GM23338 (cell line): ENCODE measurements around the gene SLC5A5. TPM values are rescaled to one million over a fixed set of nuclear protein-coding genes. Genes with fewer than 3 reads are reported as not detected.

Experiments used
- ATAC-seq: fragments of 200-7000 bp; cut with Tn5 transposase; 3 replicates; pipeline ENCODE4 v1.9.1; 2020
- DNase-seq: peaks from one replicate; pipeline ENCODE4 v3.0.0-alpha.2; 2015; ENCODE audit warnings: low spot score
- H2AFZ ChIP-seq: fragments of 200-600 bp; sonication (generic); 2 replicates; pipeline ENCODE4 v1.8.0; 2016; ENCODE audit warnings: antibody characterized with exemption, mild to moderate bottlenecking, moderate library complexity
- H3F3A ChIP-seq: fragments of 200-600 bp; sonication (generic); replicated peaks from 2 replicates; pipeline ENCODE4 v1.8.0; 2017; ENCODE audit warnings: antibody characterized with exemption, mixed run types, low read depth
- H3K27ac ChIP-seq: fragments of 200-600 bp; sonication (generic); 2 replicates; pipeline ENCODE4 v1.6.1; 2016; ENCODE audit warnings: low read depth
- H3K27me3 ChIP-seq: fragments of 200-600 bp; sonication (generic); 2 replicates; pipeline ENCODE4 v1.8.0; 2016; ENCODE audit warnings: mild to moderate bottlenecking, mixed run types, moderate library complexity; ENCODE audit not compliant: insufficient read depth
- H3K36me3 ChIP-seq: fragments of 200-600 bp; sonication (generic); 2 replicates; pipeline ENCODE4 v1.8.0; 2016; ENCODE audit warnings: mild to moderate bottlenecking; ENCODE audit not compliant: insufficient read depth
- H3K4me1 ChIP-seq: fragments of 200-600 bp; sonication (generic); 2 replicates; pipeline ENCODE4 v1.8.0; 2016; ENCODE audit warnings: mild to moderate bottlenecking, moderate library complexity; ENCODE audit not compliant: insufficient read depth
- H3K4me2 ChIP-seq: fragments of 200-600 bp; sonication (generic); 2 replicates; pipeline ENCODE4 v1.7.1; 2017; ENCODE audit warnings: mixed run types
- H3K4me3 ChIP-seq: fragments of 200-600 bp; sonication (generic); 2 replicates; pipeline ENCODE4 v1.6.1; 2016; ENCODE audit warnings: mixed run types
- H3K79me2 ChIP-seq: fragments of 200-600 bp; sonication (generic); replicated peaks from 2 replicates; pipeline ENCODE4 v1.8.0; 2017; ENCODE audit warnings: mild to moderate bottlenecking; ENCODE audit not compliant: insufficient read depth
- H3K9me2 ChIP-seq: fragments of 200-600 bp; sonication (generic); 2 replicates; pipeline ENCODE4 v1.8.0; 2017; ENCODE audit not compliant: insufficient read depth
- H4K20me1 ChIP-seq: fragments of 200-600 bp; sonication (generic); replicated peaks from 2 replicates; pipeline ENCODE4 v1.8.0; 2017; ENCODE audit warnings: mild to moderate bottlenecking; ENCODE audit not compliant: insufficient read depth
- H3K27ac Mint-ChIP-seq: 2 replicates; pipeline ENCODE4 v1.8.0; 2020; ENCODE audit warnings: inconsistent platforms, mild to moderate bottlenecking, moderate library complexity, mixed read lengths
- H3K27me3 Mint-ChIP-seq: 3 replicates; pipeline ENCODE4 v1.8.0; 2022; ENCODE audit warnings: low read depth, mild to moderate bottlenecking, moderate library complexity, mixed read lengths, inconsistent platforms; ENCODE audit not compliant: insufficient read depth, poor library complexity
- H3K36me3 Mint-ChIP-seq: 3 replicates; pipeline ENCODE4 v1.8.0; 2021; ENCODE audit warnings: low read depth, mild to moderate bottlenecking, inconsistent platforms, moderate library complexity, mixed read lengths
- H3K4me1 Mint-ChIP-seq: 3 replicates; pipeline ENCODE4 v1.8.0; 2020; ENCODE audit warnings: mild to moderate bottlenecking, inconsistent platforms, mixed read lengths
- H3K4me3 Mint-ChIP-seq: 3 replicates; pipeline ENCODE4 v1.8.0; 2021; ENCODE audit warnings: moderate library complexity, mild to moderate bottlenecking, inconsistent platforms, mixed read lengths
- H3K9me3 Mint-ChIP-seq: 3 replicates; pipeline ENCODE4 v1.8.0; 2020; ENCODE audit warnings: moderate library complexity, mild to moderate bottlenecking, inconsistent platforms, mixed read lengths
- CREB1 ChIP-seq: fragments of 250-450 bp; sonication (Bioruptor Pico); IDR thresholded peaks from 2 replicates; pipeline ENCODE4 v1.5.0; 2020; ENCODE audit warnings: low read depth, mild to moderate bottlenecking, moderate library complexity
- CTCF ChIP-seq, 2 experiments: fragments of 200-600 bp in 1 of 2; sonication (generic) in 1 of 2; conservative IDR thresholded peaks; 2 replicates each; pipeline versions ENCODE4 v1.5.1 to v1.6.1; 2016 to 2017; ENCODE audit warnings: antibody characterized with exemption in 2 of 2, low read depth in 2 of 2, mild to moderate bottlenecking in 2 of 2, moderate library complexity in 1 of 2
- EZH2 ChIP-seq: fragments of 200-600 bp; sonication (generic); IDR thresholded peaks from one replicate; pipeline ENCODE4 v1.8.0; 2017; ENCODE audit warnings: antibody characterized with exemption, mild to moderate bottlenecking, low read depth; ENCODE audit not compliant: unreplicated experiment
- EZH2phosphoT487 ChIP-seq: fragments of 200-600 bp; sonication (generic); IDR thresholded peaks from one replicate; pipeline ENCODE4 v1.8.1; 2018; ENCODE audit warnings: antibody characterized with exemption; ENCODE audit not compliant: unreplicated experiment
- JUNB ChIP-seq: IDR thresholded peaks from one replicate; pipeline ENCODE4 v1.6.1; 2016; ENCODE audit warnings: antibody characterized with exemption; ENCODE audit not compliant: unreplicated experiment
- NANOG ChIP-seq: IDR thresholded peaks from 2 replicates; pipeline ENCODE4 v1.6.1; 2016; ENCODE audit warnings: antibody characterized with exemption, borderline replicate concordance
- POLR2AphosphoS5 ChIP-seq: IDR thresholded peaks from 2 replicates; pipeline ENCODE4 v1.6.1; 2016; ENCODE audit warnings: antibody characterized with exemption, low read depth
- REST ChIP-seq: IDR thresholded peaks from one replicate; pipeline ENCODE4 v1.6.1; 2018; ENCODE audit warnings: antibody characterized with exemption; ENCODE audit not compliant: unreplicated experiment
- STAT1 ChIP-seq: IDR thresholded peaks from one replicate; pipeline ENCODE4 v1.6.1; 2016; ENCODE audit warnings: antibody characterized with exemption; ENCODE audit not compliant: unreplicated experiment
- ZNF114 ChIP-seq: fragments of 250-450 bp; sonication (Bioruptor Pico); IDR thresholded peaks from 2 replicates; pipeline ENCODE4 v1.5.0; 2020; ENCODE audit warnings: mild to moderate bottlenecking, moderate library complexity
- ZNF331 ChIP-seq: fragments of 250-450 bp; sonication (Bioruptor Pico); IDR thresholded peaks from 2 replicates; pipeline ENCODE4 v1.5.0; 2020; ENCODE audit warnings: low read depth, mild to moderate bottlenecking, moderate library complexity
- polyA plus RNA-seq: library from polyadenylated mRNA; unstranded; fragments of >200 nt; fragmentation: Nextera tagmentation; extraction: Ambion mirVana; gene quantifications from 2 replicates; pipeline ENCODE4 v1.2.1, GENCODE V29; 2016
- total RNA-seq: library from RNA; depleted of rRNA; stranded (reverse); fragments of >200 nt; shearing (Covaris generic); gene quantifications from 2 replicates; pipeline ENCODE4 v1.2.3, GENCODE V29; 2014
- TF ChIP-seq, protein P1 (sequence below): IDR thresholded peaks from 2 replicates; pipeline ENCODE4 v1.6.1; 2016; ENCODE audit warnings: antibody characterized with exemption
- TF ChIP-seq, protein P2 (sequence below): fragments of 250-450 bp; sonication (Bioruptor Pico); IDR thresholded peaks from 2 replicates; pipeline ENCODE4 v1.5.0; 2020; ENCODE audit warnings: mild to moderate bottlenecking, moderate library complexity

The SLC5A5 gene
- total and polyA plus RNA-seq, 2 experiments from 2014 or later = 1.0 to 2.1 TPM

DNA sequence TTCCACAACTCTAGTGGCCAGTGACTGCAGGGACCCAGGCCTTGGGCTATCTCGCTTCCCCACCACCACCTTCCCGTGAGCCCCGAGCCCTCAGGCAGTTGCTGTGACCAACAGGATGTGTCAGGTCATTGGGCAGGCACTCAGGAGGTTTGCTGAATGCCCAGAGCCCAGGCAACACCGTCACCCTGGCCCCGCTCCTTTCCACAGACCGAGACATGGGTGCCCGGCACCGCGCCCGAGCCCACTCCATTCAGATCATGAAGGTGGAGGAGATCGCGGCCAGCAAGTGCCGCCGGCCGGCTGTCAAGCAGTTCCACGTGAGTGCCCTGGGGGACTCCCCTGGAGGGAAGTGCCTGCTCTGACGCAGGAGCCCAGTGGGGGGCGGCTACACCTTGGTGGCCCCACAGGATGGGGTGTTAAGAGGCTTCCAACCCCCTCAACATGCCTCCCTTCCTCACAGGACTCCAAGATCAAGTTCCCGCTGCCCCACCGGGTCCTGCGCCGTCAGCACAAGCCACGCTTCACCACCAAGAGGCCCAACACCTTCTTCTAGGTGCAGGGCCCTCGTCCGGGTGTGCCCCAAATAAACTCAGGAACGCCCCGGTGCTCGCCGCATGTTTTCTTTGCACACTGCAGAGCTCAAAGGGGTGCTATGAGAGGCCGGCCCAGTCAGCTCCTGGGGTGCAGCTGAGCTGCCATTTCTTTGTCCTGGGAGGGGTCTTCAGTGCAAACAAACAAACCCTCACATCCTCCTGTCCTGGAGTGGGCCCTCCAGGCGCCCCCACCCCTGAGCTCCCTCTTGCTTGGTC lies 8.8 kb upstream of the SLC5A5 start:
- H4K20me1 ChIP-seq = peaks cover 45% of the 10 kb centered on the region
- peaks cover 37% of the 10 kb centered on the region for H3K36me3 ChIP-seq
- no peaks in the 10 kb centered on the region for H3K9me2 ChIP-seq
- H3K27me3 ChIP-seq = no peaks in the 10 kb centered on the region
- no peak for ATAC-seq
- no peak overlapping the region for H3K4me2 ChIP-seq
- peak overlapping the region; percentile 90 for H3K27ac ChIP-seq
- peaks cover 60% of the 10 kb centered on the region for H3F3A ChIP-seq
- H3K4me1 Mint-ChIP-seq = peaks cover 18% of the 10 kb centered on the region
- peak overlapping the region; percentile 93 for H3K27ac Mint-ChIP-seq
- H2AFZ ChIP-seq = no peak overlapping the region
- H3K4me1 ChIP-seq = peaks cover 9% of the 10 kb centered on the region; the same call in 1 of the 2 replicates
- H3K4me3 ChIP-seq = no peak overlapping the region
- TF ChIP-seq ZNF331 (CRISPR knock-in tag) (no peak), CTCF (conservative IDR thresholded peaks at IDR 0.05; ENCODE audit: low read depth in 2 of 2) (no peak), POLR2AphosphoS5 (no peak), STAT1 (no peak), EZH2phosphoT487 (no peak), ZNF114 (no peak), CREB1 (CRISPR knock-in tag) (no peak), REST (no peak), EZH2 (no peak), JUNB (no peak), NANOG (no peak)
- TF ChIP-seq, protein P1, sequence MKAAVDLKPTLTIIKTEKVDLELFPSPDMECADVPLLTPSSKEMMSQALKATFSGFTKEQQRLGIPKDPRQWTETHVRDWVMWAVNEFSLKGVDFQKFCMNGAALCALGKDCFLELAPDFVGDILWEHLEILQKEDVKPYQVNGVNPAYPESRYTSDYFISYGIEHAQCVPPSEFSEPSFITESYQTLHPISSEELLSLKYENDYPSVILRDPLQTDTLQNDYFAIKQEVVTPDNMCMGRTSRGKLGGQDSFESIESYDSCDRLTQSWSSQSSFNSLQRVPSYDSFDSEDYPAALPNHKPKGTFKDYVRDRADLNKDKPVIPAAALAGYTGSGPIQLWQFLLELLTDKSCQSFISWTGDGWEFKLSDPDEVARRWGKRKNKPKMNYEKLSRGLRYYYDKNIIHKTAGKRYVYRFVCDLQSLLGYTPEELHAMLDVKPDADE = no peak
- TF ChIP-seq, protein P2, sequence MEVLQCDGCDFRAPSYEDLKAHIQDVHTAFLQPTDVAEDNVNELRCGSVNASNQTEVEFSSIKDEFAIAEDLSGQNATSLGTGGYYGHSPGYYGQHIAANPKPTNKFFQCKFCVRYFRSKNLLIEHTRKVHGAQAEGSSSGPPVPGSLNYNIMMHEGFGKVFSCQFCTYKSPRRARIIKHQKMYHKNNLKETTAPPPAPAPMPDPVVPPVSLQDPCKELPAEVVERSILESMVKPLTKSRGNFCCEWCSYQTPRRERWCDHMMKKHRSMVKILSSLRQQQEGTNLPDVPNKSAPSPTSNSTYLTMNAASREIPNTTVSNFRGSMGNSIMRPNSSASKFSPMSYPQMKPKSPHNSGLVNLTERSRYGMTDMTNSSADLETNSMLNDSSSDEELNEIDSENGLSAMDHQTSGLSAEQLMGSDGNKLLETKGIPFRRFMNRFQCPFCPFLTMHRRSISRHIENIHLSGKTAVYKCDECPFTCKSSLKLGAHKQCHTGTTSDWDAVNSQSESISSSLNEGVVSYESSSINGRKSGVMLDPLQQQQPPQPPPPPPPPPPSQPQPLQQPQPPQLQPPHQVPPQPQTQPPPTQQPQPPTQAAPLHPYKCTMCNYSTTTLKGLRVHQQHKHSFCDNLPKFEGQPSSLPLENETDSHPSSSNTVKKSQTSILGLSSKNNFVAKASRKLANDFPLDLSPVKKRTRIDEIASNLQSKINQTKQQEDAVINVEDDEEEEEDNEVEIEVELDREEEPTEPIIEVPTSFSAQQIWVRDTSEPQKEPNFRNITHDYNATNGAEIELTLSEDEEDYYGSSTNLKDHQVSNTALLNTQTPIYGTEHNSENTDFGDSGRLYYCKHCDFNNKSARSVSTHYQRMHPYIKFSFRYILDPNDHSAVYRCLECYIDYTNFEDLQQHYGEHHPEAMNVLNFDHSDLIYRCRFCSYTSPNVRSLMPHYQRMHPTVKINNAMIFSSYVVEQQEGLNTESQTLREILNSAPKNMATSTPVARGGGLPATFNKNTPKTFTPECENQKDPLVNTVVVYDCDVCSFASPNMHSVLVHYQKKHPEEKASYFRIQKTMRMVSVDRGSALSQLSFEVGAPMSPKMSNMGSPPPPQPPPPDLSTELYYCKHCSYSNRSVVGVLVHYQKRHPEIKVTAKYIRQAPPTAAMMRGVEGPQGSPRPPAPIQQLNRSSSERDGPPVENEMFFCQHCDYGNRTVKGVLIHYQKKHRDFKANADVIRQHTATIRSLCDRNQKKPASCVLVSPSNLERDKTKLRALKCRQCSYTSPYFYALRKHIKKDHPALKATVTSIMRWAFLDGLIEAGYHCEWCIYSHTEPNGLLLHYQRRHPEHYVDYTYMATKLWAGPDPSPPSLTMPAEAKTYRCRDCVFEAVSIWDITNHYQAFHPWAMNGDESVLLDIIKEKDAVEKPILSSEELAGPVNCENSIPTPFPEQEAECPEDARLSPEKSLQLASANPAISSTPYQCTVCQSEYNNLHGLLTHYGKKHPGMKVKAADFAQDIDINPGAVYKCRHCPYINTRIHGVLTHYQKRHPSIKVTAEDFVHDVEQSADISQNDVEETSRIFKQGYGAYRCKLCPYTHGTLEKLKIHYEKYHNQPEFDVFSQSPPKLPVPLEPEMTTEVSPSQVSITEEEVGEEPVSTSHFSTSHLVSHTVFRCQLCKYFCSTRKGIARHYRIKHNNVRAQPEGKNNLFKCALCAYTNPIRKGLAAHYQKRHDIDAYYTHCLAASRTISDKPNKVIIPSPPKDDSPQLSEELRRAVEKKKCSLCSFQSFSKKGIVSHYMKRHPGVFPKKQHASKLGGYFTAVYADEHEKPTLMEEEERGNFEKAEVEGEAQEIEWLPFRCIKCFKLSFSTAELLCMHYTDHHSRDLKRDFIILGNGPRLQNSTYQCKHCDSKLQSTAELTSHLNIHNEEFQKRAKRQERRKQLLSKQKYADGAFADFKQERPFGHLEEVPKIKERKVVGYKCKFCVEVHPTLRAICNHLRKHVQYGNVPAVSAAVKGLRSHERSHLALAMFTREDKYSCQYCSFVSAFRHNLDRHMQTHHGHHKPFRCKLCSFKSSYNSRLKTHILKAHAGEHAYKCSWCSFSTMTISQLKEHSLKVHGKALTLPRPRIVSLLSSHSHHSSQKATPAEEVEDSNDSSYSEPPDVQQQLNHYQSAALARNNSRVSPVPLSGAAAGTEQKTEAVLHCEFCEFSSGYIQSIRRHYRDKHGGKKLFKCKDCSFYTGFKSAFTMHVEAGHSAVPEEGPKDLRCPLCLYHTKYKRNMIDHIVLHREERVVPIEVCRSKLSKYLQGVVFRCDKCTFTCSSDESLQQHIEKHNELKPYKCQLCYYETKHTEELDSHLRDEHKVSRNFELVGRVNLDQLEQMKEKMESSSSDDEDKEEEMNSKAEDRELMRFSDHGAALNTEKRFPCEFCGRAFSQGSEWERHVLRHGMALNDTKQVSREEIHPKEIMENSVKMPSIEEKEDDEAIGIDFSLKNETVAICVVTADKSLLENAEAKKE = no peak
- no peak for DNase-seq
- H3K27me3 Mint-ChIP-seq = peaks cover 47% of the 10 kb centered on the region
- H3K4me3 Mint-ChIP-seq = peak overlapping the region; percentile 59
- peaks cover 64% of the 10 kb centered on the region for H3K36me3 Mint-ChIP-seq
- peaks cover 11% of the 10 kb centered on the region; the same call in 2 of the 3 replicates for H3K9me3 Mint-ChIP-seq
- H3K79me2 ChIP-seq = peaks cover 29% of the 10 kb centered on the region
